ENCODE measurements around the gene MRPS23.

- TF ChIP-seq CTCF (IDR thresholded peaks at IDR 0.05 in 8 of 11, conservative IDR thresholded peaks at IDR 0.05 in 3 of 11) (peak; percentile 65 to 86 (median 79)), POLR2AphosphoS5 (IDR thresholded peaks at IDR 0.05) (peak in 1 of 3 donors; percentile 35)
These were observed 16.5 kb downstream of the MRPS23 start for GRCh38 chr17:57833179-57833939.
